Right ventricle myocardium inferior (tissue), 1 donor: ENCODE results near the gene ZNF74. TPM values are rescaled to one million over a fixed set of nuclear protein-coding genes. Genes with fewer than 3 reads are reported as not detected.
"Not testable (repeated sequence)": the region's sequence is repeated elsewhere in the genome, so short reads cannot be mapped to it uniquely, and the experiment has no call there.

Source experiments
- ATAC-seq: fragments of 200-7000 bp; cut with Tn5 transposase; one replicate; pipeline ENCODE4 v1.9.1; 2020; ENCODE audit warnings: mild to moderate bottlenecking, moderate library complexity
- DNase-seq: peaks from one replicate; pipeline ENCODE4 v3.0.0; 2021; ENCODE audit errors: missing footprints
- intact Hi-C: fragments of 100-400 bp; cut with DNase I; formaldehyde crosslinking; loops from one replicate; pipeline ENCODE4 v1.11.0; 2022
- long read RNA-seq: library from polyadenylated mRNA; unstranded; transcript quantifications from one replicate; pipeline ENCODE4 v2.0.0, GENCODE V29; 2021
- total RNA-seq: library from RNA; stranded (reverse); fragmentation: NEBNext Ultra II Directional; extraction: Animal tissue kit (Norgen Biotek cat#: 25700); gene quantifications from one replicate; pipeline ENCODE4 v1.2.1, GENCODE V29; 2021
- donor health status: DM: no; HTN: yes; CAD: no; lungs with severe emphysema.

ZNF74 gene
- 6.3 TPM for total RNA-seq
- long read RNA-seq, transcript ZNF74-202 (5 exons, 3,159 nt) = major isoform, 10 of 12 reads
- long read RNA-seq, partial matches to known transcripts = 0 of 12 reads
- long read RNA-seq, other reads (novel, unspliced or antisense) = 2 of 12 reads

- intact Hi-C loops = loop anchor here (10.0 kb wide), 2 partner anchors 61 to 69 kb away; partner anchors contain the start of gene DGCR6L
- peak; percentile 95 for DNase-seq
- ATAC-seq = peak; percentile 97
These were observed at the start of gene ZNF74 for GRCh38 chr22:20393705-20394476. ZNF74 (plus strand) TSS chr22:20394151; CDS start chr22:20394629, 478 bp downstream.

- DNase-seq, intact Hi-C loops, ATAC-seq: not testable (repeated sequence)
These were observed 47.4 kb upstream of the ZNF74 start for GRCh38 chr22:20346553-20346952.

GRCh38 chr22:20352536-20352935 is 41.4 kb upstream of the ZNF74 start:
- ATAC-seq, DNase-seq: not testable (repeated sequence)

GRCh38 chr22:20354238-20354975 is 39.5 kb upstream of the ZNF74 start:
- ATAC-seq = no peak
- intact Hi-C loops = no loop called here
- DNase-seq = no peak

More at GRCh38 chr22:20352536-20352935, 41.4 kb upstream of the ZNF74 start:
- intact Hi-C loops = not testable (repeated sequence)

GRCh38 chr22:20355939-20356636 is 37.9 kb upstream of the ZNF74 start:
- intact Hi-C loops, ATAC-seq, DNase-seq: not testable (repeated sequence)

GRCh38 chr22:20356906-20357305 is 37.0 kb upstream of the ZNF74 start:
- ATAC-seq, DNase-seq, intact Hi-C loops: not testable (repeated sequence)

- intact Hi-C loops, ATAC-seq: not testable (repeated sequence)
These were observed 36.0 kb upstream of the ZNF74 start for GRCh38 chr22:20357967-20358366.

GRCh38 chr22:20358503-20359239 is 35.3 kb upstream of the ZNF74 start:
- DNase-seq, ATAC-seq, intact Hi-C loops: not testable (repeated sequence)

More at GRCh38 chr22:20357967-20358366, 36.0 kb upstream of the ZNF74 start:
- not testable (repeated sequence) for DNase-seq

- intact Hi-C loops, DNase-seq, ATAC-seq: not testable (repeated sequence)
These were observed 33.7 kb upstream of the ZNF74 start for GRCh38 chr22:20360261-20360660.

- DNase-seq, ATAC-seq, intact Hi-C loops: not testable (repeated sequence)
These were observed 32.8 kb upstream of the ZNF74 start for GRCh38 chr22:20360866-20361751.

- ATAC-seq, intact Hi-C loops, DNase-seq: not testable (repeated sequence)
These were observed 32.2 kb upstream of the ZNF74 start for GRCh38 chr22:20361752-20362229.

GRCh38 chr22:20362403-20362802 is 31.5 kb upstream of the ZNF74 start:
- ATAC-seq, DNase-seq, intact Hi-C loops: not testable (repeated sequence)

GRCh38 chr22:20364335-20365260 is 29.4 kb upstream of the ZNF74 start:
- intact Hi-C loops, ATAC-seq, DNase-seq: not testable (repeated sequence)

- intact Hi-C loops = not testable (repeated sequence)
These were observed 27.1 kb upstream of the ZNF74 start for GRCh38 chr22:20366841-20367240.

GRCh38 chr22:20368875-20369274 is 25.1 kb upstream of the ZNF74 start:
- intact Hi-C loops, DNase-seq, ATAC-seq: not testable (repeated sequence)

More at GRCh38 chr22:20366841-20367240, 27.1 kb upstream of the ZNF74 start:
- DNase-seq, ATAC-seq: not testable (repeated sequence)

- ATAC-seq, DNase-seq, intact Hi-C loops: not testable (repeated sequence)
These were observed 22.3 kb upstream of the ZNF74 start for GRCh38 chr22:20371687-20372086.
